ENCODE data around the gene DIPK1B.
A peak's percentile ranks its signal among the peaks of the same experiment; 100 is the strongest.
"Not testable (repeated sequence)": the region's sequence is repeated elsewhere in the genome, so short reads cannot be mapped to it uniquely, and the experiment has no call there.

DIPK1B gene

DNA sequence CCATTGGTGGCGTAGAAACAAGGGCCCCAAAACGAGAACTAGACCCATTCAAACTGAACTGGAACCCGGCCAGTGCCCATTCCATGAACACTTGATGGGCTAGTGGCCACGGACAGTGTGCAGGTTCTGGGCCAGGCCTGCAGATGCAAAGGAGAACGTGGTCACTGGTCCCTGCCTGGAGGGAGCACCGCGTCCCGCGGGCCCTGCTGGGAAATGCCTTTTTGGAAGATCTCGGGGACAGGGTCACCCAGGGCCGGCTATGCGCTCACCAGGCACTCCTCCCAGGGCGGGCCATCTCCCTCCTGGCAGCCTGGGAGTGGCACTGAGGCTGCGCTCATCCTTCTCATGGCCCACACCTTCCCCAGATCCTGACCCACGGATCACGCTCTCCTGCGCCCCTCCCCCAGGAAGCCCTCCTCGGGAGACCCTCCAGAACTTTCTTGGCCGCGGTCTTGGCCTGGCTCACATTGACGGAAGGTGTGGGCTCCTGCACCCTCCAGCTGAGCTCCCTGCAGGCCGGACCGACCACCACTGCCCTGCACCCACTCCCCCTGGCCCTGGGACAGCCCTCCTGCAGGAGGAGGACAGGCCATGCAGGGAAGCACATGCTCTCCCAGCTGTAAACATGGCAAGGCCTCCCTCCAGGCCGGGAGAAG, 2.8 kb upstream of the DIPK1B start:
- Mint-ChIP-seq H3K27ac (no peak overlapping the region), H3K9me3 (no peaks in the 10 kb centered on the region), H3K4me1 (ENCODE audit: low read depth) (peaks cover 20% of the 10 kb centered on the region), H3K27me3 (peaks cover 65% of the 10 kb centered on the region), H3K4me3 (no peak overlapping the region), H3K36me3 (ENCODE audit: low read depth) (no peaks in the 10 kb centered on the region)
- intact Hi-C loops (cut with micrococcal nuclease) = no loop called here

GRCh38 chr9:136710543-136710942, 1.8 kb upstream of the DIPK1B start:
- peaks cover 20% of the 10 kb centered on the region for H3K4me1 Mint-ChIP-seq (ENCODE audit: low read depth)
- H3K9me3 Mint-ChIP-seq = no peaks in the 10 kb centered on the region
- peaks cover 69% of the 10 kb centered on the region for H3K27me3 Mint-ChIP-seq
- no peaks in the 10 kb centered on the region for H3K36me3 Mint-ChIP-seq (ENCODE audit: low read depth)
- H3K4me3 Mint-ChIP-seq = no peak overlapping the region
- intact Hi-C loops (cut with micrococcal nuclease) = no loop called here
- no peak overlapping the region for H3K27ac Mint-ChIP-seq

GRCh38 chr9:136711219-136711648, 1.1 kb upstream of the DIPK1B start:
- H3K27ac Mint-ChIP-seq, H3K4me3 Mint-ChIP-seq: not testable (repeated sequence)
- H3K4me1 Mint-ChIP-seq (ENCODE audit: low read depth) = peaks cover 14% of the 10 kb centered on the region

GRCh38 chr9:136712690-136713544, 545 bp downstream of the DIPK1B start:
- H3K4me1 Mint-ChIP-seq (ENCODE audit: low read depth) = peaks cover 14% of the 10 kb centered on the region
- intact Hi-C loops (cut with micrococcal nuclease) = no loop called here
- H3K36me3 Mint-ChIP-seq (ENCODE audit: low read depth) = no peaks in the 10 kb centered on the region
- H3K9me3 Mint-ChIP-seq = no peaks in the 10 kb centered on the region
- no peak overlapping the region for H3K27ac Mint-ChIP-seq
- H3K4me3 Mint-ChIP-seq = no peak overlapping the region
- peaks cover 84% of the 10 kb centered on the region for H3K27me3 Mint-ChIP-seq

More at GRCh38 chr9:136711219-136711648, 1.1 kb upstream of the DIPK1B start:
- intact Hi-C loops (cut with micrococcal nuclease); H3K36me3 Mint-ChIP-seq (ENCODE audit: low read depth); H3K9me3 Mint-ChIP-seq: not testable (repeated sequence)
- peaks cover 72% of the 10 kb centered on the region for H3K27me3 Mint-ChIP-seq

DNA sequence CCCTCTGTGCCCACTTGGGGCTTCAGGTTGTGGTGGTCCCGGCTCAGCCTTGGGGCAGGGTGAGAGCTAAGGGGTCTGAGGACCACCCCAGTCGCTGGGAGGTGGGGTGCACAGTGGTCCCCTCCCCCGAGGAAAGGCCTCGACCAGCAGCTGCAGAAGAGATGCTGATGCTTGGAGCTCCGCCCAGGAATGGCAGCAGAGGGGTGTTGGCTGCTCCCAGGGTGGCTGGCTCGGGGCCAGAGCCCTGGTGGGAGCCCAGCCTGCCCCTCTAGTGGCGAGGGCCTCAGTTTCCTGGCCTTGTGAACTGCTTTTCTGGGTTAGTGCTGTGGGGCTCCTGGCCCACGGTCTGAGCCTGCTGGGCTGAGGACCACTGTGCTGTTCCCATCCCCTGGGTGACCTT, 1.2 kb downstream of the DIPK1B start:
- Mint-ChIP-seq H3K36me3 (ENCODE audit: low read depth) (no peaks in the 10 kb centered on the region), H3K4me3 (no peak overlapping the region), H3K27ac (no peak overlapping the region)

GRCh38 chr9:136714096-136714892, 1.9 kb downstream of the DIPK1B start:
- peaks cover 86% of the 10 kb centered on the region for H3K27me3 Mint-ChIP-seq
- no peak overlapping the region for H3K27ac Mint-ChIP-seq
- H3K4me1 Mint-ChIP-seq (ENCODE audit: low read depth) = peaks cover 18% of the 10 kb centered on the region
- intact Hi-C loops (cut with micrococcal nuclease) = no loop called here
- H3K9me3 Mint-ChIP-seq = no peaks in the 10 kb centered on the region
- H3K36me3 Mint-ChIP-seq (ENCODE audit: low read depth) = no peaks in the 10 kb centered on the region
- no peak overlapping the region for H3K4me3 Mint-ChIP-seq

More for the DNA sequence above, 1.2 kb downstream of the DIPK1B start:
- H3K9me3 Mint-ChIP-seq = no peaks in the 10 kb centered on the region
- H3K27me3 Mint-ChIP-seq = peaks cover 86% of the 10 kb centered on the region
- peaks cover 14% of the 10 kb centered on the region for H3K4me1 Mint-ChIP-seq (ENCODE audit: low read depth)
- intact Hi-C loops (cut with micrococcal nuclease) = no loop called here

DNA sequence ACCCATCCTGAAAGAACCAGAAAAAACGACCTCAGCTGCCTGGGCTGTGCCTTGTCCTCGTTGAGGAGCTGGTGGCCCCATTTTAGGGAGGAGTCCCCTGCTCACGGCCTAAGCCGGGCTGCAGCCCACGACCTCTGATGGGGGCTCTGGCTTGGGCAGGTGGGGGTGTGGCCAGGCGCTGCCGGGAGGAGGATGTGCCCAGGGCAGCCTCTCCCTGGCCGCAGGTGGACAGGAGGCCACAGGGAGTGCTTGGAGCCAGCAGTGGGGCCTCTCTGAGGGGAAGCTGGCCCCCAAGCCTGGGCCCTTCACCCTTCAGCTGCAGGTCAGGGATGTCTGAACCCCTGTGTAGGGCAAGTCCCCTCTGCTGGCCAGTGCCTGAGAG, 2.5 kb downstream of the DIPK1B start:
- intact Hi-C loops (cut with micrococcal nuclease) = no loop called here
- Mint-ChIP-seq H3K9me3 (no peaks in the 10 kb centered on the region), H3K4me3 (no peak overlapping the region), H3K36me3 (ENCODE audit: low read depth) (no peaks in the 10 kb centered on the region), H3K4me1 (ENCODE audit: low read depth) (peaks cover 24% of the 10 kb centered on the region), H3K27ac (no peak overlapping the region), H3K27me3 (peaks cover 85% of the 10 kb centered on the region)

DNA sequence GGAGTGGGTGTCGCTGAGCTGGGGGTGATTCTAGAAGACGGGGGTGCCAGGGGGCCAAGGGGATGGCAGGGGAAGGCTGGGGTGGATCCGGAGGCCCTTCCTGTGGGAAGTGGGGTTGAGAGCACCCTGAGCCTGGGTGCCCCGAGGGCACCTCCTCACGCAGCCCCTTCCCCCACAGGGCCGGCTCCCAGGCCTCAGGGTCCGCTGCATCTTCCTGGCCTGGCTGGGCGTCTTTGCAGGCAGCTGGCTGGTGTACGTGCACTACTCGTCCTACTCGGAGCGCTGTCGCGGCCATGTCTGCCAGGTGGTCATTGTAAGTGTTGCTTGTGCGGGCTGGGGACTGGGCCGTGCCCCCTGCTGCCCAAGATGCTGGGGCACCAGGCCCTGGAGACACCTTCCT, 5.0 kb downstream of the DIPK1B start:
- H3K27me3 Mint-ChIP-seq = peaks cover 71% of the 10 kb centered on the region
- no peak overlapping the region for H3K27ac Mint-ChIP-seq

DNA sequence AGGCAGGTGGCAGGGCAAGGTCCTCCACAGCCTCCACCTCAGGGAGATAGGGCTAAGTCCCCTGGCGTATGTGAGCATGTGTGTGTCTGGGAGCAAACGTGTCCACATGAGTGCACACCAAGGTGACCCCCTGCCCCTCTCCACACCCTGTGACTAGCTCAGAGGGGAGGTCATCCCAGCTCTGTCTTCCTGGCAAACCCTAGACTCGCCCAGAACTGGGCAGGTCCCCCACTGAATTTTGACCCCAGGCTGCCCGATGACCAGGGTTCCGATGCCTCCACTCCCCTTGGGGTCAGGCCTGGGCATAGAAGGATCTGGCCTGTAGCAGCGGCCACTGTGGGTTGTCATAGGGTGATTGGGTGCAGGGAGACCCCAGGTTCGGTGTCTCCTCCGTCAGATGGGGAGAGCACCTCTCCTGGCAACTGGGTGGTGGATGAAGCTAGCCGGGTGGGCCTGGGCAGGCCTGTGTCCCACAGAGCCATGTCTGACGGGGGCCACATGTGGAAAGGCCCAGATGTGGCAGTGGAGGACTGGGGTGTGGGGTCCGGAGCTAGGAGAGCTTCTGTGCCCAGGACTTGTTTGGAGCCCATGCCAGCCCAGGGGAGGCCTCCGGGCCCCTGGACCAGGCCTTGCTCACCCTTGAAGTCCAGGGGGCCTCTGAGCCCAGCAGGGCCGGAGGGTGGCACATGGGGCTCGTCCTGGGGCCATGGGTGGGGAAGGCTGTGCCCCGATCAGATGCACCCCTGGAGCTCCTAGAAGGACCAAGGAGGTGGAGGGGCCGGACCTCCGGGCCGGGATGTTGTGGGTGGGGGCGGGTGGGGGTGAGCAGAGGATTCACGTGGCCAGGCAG, 6.2 kb downstream of the DIPK1B start:
- no peaks in the 10 kb centered on the region for H3K9me3 Mint-ChIP-seq
- no peak overlapping the region for H3K4me3 Mint-ChIP-seq
- peaks cover 34% of the 10 kb centered on the region for H3K36me3 Mint-ChIP-seq (ENCODE audit: low read depth)
- intact Hi-C loops (cut with micrococcal nuclease) = no loop called here
- no peak overlapping the region for H3K27ac Mint-ChIP-seq
- H3K4me1 Mint-ChIP-seq (ENCODE audit: low read depth) = peaks cover 48% of the 10 kb centered on the region
- peaks cover 63% of the 10 kb centered on the region for H3K27me3 Mint-ChIP-seq

More for the DNA sequence above, 5.0 kb downstream of the DIPK1B start:
- H3K4me1 Mint-ChIP-seq (ENCODE audit: low read depth) = peaks cover 38% of the 10 kb centered on the region
- H3K4me3 Mint-ChIP-seq = no peak overlapping the region
- no peaks in the 10 kb centered on the region for H3K9me3 Mint-ChIP-seq
- H3K36me3 Mint-ChIP-seq (ENCODE audit: low read depth) = peaks cover 22% of the 10 kb centered on the region
- intact Hi-C loops (cut with micrococcal nuclease) = no loop called here

GRCh38 chr9:136719195-136719880, 7.0 kb downstream of the DIPK1B start:
- Mint-ChIP-seq H3K4me3 (peak overlapping the region; percentile 46), H3K27ac (no peak overlapping the region), H3K36me3 (ENCODE audit: low read depth) (peaks cover 41% of the 10 kb centered on the region), H3K27me3 (peaks cover 56% of the 10 kb centered on the region), H3K4me1 (ENCODE audit: low read depth) (peaks cover 48% of the 10 kb centered on the region), H3K9me3 (no peaks in the 10 kb centered on the region)
- intact Hi-C loops (cut with micrococcal nuclease) = no loop called here

GRCh38 chr9:136720251-136720897, 8.0 kb downstream of the DIPK1B start:
- intact Hi-C loops (cut with micrococcal nuclease) = no loop called here
- Mint-ChIP-seq H3K9me3 (no peaks in the 10 kb centered on the region), H3K27me3 (peaks cover 45% of the 10 kb centered on the region), H3K4me3 (no peak overlapping the region), H3K27ac (no peak overlapping the region), H3K4me1 (ENCODE audit: low read depth) (peaks cover 50% of the 10 kb centered on the region), H3K36me3 (ENCODE audit: low read depth) (peaks cover 52% of the 10 kb centered on the region)

DNA sequence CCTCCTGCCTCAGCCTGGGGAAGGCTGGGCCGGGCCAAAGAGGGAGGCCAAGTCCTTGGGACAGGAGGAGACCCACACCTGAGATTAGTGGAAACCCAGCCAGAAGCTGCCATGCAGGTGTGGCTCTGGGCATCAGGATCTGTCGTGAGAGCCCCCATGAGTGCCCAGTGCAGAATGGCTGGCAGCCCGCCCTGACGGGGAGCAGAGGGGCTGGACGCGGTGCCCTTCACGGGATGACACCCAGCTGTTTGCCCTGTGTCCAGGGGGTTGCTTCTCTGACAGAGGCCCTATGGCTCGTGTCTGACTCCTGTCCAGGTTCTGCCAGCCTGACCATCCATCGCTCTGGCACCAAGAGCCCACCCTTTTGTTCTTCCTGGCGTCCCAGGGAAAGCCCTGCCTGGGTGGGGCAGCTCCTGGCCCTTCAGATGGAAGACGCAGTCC, 8.5 kb downstream of the DIPK1B start:
- H3K9me3 Mint-ChIP-seq = no peaks in the 10 kb centered on the region
- H3K4me1 Mint-ChIP-seq (ENCODE audit: low read depth) = peaks cover 55% of the 10 kb centered on the region
- H3K4me3 Mint-ChIP-seq = no peak overlapping the region
- intact Hi-C loops (cut with micrococcal nuclease) = no loop called here
- H3K36me3 Mint-ChIP-seq (ENCODE audit: low read depth) = peaks cover 57% of the 10 kb centered on the region
- peaks cover 40% of the 10 kb centered on the region for H3K27me3 Mint-ChIP-seq
- peak overlapping the region; percentile 16 for H3K27ac Mint-ChIP-seq
